BE2C (cell line): Measurements from ENCODE around the gene RABEP2.
"Not testable (repeated sequence)": the region's sequence is repeated elsewhere in the genome, so short reads cannot be mapped to it uniquely, and the experiment has no call there.

Source experiments
- DNase-seq: peaks from one replicate; pipeline ENCODE4 v3.0.0-alpha.2; 2020
- H3K27me3 ChIP-seq: fragments of 250-450 bp; sonication (Bioruptor Pico); 2 replicates; pipeline ENCODE4 v1.5.1; 2020; ENCODE audit warnings: mild to moderate bottlenecking
- H3K36me3 ChIP-seq: fragments of 250-450 bp; sonication (Bioruptor Pico); 2 replicates; pipeline ENCODE4 v1.5.1; 2020; ENCODE audit warnings: mild to moderate bottlenecking
- H3K4me1 ChIP-seq: fragments of 250-450 bp; sonication (Bioruptor Pico); 2 replicates; pipeline ENCODE4 v1.5.1; 2020
- H3K4me3 ChIP-seq: 2 replicates; pipeline ENCODE4 v1.5.1; 2011; ENCODE audit warnings: low read depth, low read length
- H3K9me3 ChIP-seq: fragments of 250-450 bp; sonication (Bioruptor Pico); 2 replicates; pipeline ENCODE4 v1.5.1; 2020
- CTCF ChIP-seq: IDR thresholded peaks from 2 replicates; pipeline ENCODE4 v1.5.1; 2012; ENCODE audit warnings: mild to moderate bottlenecking, low read depth, low read length

The RABEP2 gene

GRCh38 chr16:28927815-28928214 lies 2.8 kb upstream of the RABEP2 start:
- TF ChIP-seq CTCF, result no peak
- Histone ChIP-seq H3K9me3 (no peaks in the 10 kb centered on the region), H3K4me1 (no peaks in the 10 kb centered on the region), H3K36me3 (no peaks in the 10 kb centered on the region), H3K27me3 (no peaks in the 10 kb centered on the region), H3K4me3 (no peak overlapping the region)
- no peak for DNase-seq

- not testable (repeated sequence) for H3K9me3 ChIP-seq, DNase-seq, H3K4me3 ChIP-seq, H3K27me3 ChIP-seq, H3K4me1 ChIP-seq, H3K36me3 ChIP-seq
Measured at GRCh38 chr16:28926284-28926683, 1.2 kb upstream of the RABEP2 start.

GRCh38 chr16:28925386-28926228 lies 569 bp upstream of the RABEP2 start:
- no peaks in the 10 kb centered on the region for H3K27me3 ChIP-seq
- H3K4me1 ChIP-seq, result no peaks in the 10 kb centered on the region
- H3K9me3 ChIP-seq, result no peaks in the 10 kb centered on the region
- H3K36me3 ChIP-seq, result no peaks in the 10 kb centered on the region
- DNase-seq, result peak; percentile 71
- peak overlapping the region; percentile 72 for H3K4me3 ChIP-seq
- TF ChIP-seq CTCF, result no peak

GRCh38 chr16:28924399-28924761 lies 658 bp downstream of the RABEP2 start:
- H3K9me3 ChIP-seq, result no peaks in the 10 kb centered on the region
- no peaks in the 10 kb centered on the region for H3K27me3 ChIP-seq
- no peaks in the 10 kb centered on the region for H3K36me3 ChIP-seq
- H3K4me3 ChIP-seq, result peak overlapping the region; percentile 72
- H3K4me1 ChIP-seq, result no peaks in the 10 kb centered on the region
- no peak for DNase-seq
- no peak for TF ChIP-seq CTCF

GRCh38 chr16:28923652-28924398 lies 1.2 kb downstream of the RABEP2 start:
- TF ChIP-seq CTCF, result no peak
- no peaks in the 10 kb centered on the region for H3K9me3 ChIP-seq
- H3K27me3 ChIP-seq, result no peaks in the 10 kb centered on the region
- no peaks in the 10 kb centered on the region for H3K4me1 ChIP-seq
- H3K4me3 ChIP-seq, result no peak overlapping the region
- DNase-seq, result no peak
- no peaks in the 10 kb centered on the region for H3K36me3 ChIP-seq

GRCh38 chr16:28923231-28923587 lies 1.8 kb downstream of the RABEP2 start:
- TF ChIP-seq CTCF, result no peak
- no peaks in the 10 kb centered on the region for H3K36me3 ChIP-seq
- DNase-seq, result no peak
- no peaks in the 10 kb centered on the region for H3K27me3 ChIP-seq
- H3K4me1 ChIP-seq, result no peaks in the 10 kb centered on the region
- H3K9me3 ChIP-seq, result no peaks in the 10 kb centered on the region
- H3K4me3 ChIP-seq, result no peak overlapping the region
